Measurements from ENCODE around the gene KCNH8. TPM values are rescaled to one million over a fixed set of nuclear protein-coding genes. Genes with fewer than 3 reads are reported as not detected.

Gene KCNH8
- total and polyA plus RNA-seq, 2 donors (not counting 1 experiment from before 2014, with no cell fraction given): under 0.01 TPM; not detected in 1

DNA sequence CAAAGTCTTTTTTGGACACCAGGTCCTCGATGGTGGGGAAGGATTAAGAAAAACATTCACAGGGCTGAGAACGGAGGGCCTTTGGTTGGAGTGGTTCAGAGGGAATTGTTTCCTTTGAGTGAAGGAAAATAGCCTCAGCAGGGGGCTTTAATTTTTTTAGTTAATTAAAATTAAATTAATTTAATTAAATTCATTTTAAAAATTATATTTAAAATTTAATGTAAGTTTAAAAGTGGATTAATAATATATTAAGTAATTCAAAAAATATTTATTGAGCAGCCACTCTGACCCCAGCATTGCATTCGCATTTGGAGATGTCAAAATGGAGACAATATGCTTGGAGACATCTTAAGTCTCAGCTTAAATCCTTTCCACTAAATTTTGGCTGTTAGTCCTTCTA, 136.7 kb downstream of the KCNH8 start:
- H3K9ac ChIP-seq (ENCODE audit: insufficient read depth, low read length): no peak overlapping the region
- H3K27me3 ChIP-seq (ENCODE audit: control insufficient read depth, insufficient read depth, low read length): no peaks in the 10 kb centered on the region
- H3K4me3 ChIP-seq (replicated peaks in 1 of 4; ENCODE audit: control extremely low read depth in 1 of 4, insufficient read depth in 1 of 4, low read depth in 3 of 4, low read length in 4 of 4): no peak overlapping the region
- no peaks in the 10 kb centered on the region for H3K9me3 ChIP-seq (ENCODE audit: control insufficient read depth, insufficient read depth, low read depth, low read length)
- H3K79me2 ChIP-seq (ENCODE audit: control insufficient read depth, insufficient read depth, low read length): no peaks in the 10 kb centered on the region
- no peak overlapping the region for H2AFZ ChIP-seq (ENCODE audit: low read length)
- H4K20me1 ChIP-seq (ENCODE audit: control insufficient read depth, extremely low read depth, insufficient read depth, low read length): no peaks in the 10 kb centered on the region
- DNase-seq (ENCODE audit: low read depth in 2 of 2): no peak
- no peak for TF ChIP-seq EZH2 (IDR thresholded peaks at IDR 0.05; ENCODE audit: low read length, missing control alignments)
- TF ChIP-seq, protein P1, sequence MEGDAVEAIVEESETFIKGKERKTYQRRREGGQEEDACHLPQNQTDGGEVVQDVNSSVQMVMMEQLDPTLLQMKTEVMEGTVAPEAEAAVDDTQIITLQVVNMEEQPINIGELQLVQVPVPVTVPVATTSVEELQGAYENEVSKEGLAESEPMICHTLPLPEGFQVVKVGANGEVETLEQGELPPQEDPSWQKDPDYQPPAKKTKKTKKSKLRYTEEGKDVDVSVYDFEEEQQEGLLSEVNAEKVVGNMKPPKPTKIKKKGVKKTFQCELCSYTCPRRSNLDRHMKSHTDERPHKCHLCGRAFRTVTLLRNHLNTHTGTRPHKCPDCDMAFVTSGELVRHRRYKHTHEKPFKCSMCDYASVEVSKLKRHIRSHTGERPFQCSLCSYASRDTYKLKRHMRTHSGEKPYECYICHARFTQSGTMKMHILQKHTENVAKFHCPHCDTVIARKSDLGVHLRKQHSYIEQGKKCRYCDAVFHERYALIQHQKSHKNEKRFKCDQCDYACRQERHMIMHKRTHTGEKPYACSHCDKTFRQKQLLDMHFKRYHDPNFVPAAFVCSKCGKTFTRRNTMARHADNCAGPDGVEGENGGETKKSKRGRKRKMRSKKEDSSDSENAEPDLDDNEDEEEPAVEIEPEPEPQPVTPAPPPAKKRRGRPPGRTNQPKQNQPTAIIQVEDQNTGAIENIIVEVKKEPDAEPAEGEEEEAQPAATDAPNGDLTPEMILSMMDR (conservative IDR thresholded peaks at IDR 0.05 in 1 of 2, IDR thresholded peaks at IDR 0.05 in 1 of 2; ENCODE audit: low read depth in 1 of 2, low read length in 2 of 2): no peak
- no peaks in the 10 kb centered on the region for H3K36me3 ChIP-seq (ENCODE audit: control insufficient read depth, insufficient read depth, low read length)
- H3K27ac ChIP-seq (ENCODE audit: insufficient read depth, low read length): no peak overlapping the region
- H3K4me2 ChIP-seq (ENCODE audit: extremely low read depth, insufficient read depth, low read length): no peak overlapping the region
- H3K4me1 ChIP-seq (ENCODE audit: control insufficient read depth, extremely low read depth, insufficient read depth, low read length): no peaks in the 10 kb centered on the region

DNA sequence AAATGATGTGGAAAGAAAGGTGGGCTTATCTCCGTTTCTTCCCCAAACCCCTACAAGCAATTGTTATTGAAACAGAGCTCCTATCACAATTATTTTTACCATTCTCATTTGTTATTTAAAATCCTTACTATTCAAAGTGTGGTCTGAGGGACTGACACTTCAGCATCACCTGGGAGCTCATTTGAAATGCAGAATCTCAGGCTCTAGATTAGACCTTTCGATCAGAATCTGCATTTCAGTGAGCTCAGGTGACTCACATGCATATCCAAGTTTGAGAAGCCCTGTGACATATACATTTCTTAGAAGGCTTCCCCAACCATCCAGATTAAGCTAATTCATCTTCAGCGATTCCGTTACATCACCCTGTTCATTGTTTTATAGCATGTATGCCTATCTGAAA, 145.0 kb downstream of the KCNH8 start:
- no peak for DNase-seq (ENCODE audit: low read depth in 2 of 2)
- no peak overlapping the region for H3K9ac ChIP-seq (ENCODE audit: insufficient read depth, low read length)
- no peak overlapping the region for H3K27ac ChIP-seq (ENCODE audit: insufficient read depth, low read length)
- no peak overlapping the region for H3K4me2 ChIP-seq (ENCODE audit: extremely low read depth, insufficient read depth, low read length)
- TF ChIP-seq, protein P1 (conservative IDR thresholded peaks at IDR 0.05 in 1 of 2, IDR thresholded peaks at IDR 0.05 in 1 of 2; ENCODE audit: low read depth in 1 of 2, low read length in 2 of 2): no peak
- TF ChIP-seq EZH2 (IDR thresholded peaks at IDR 0.05; ENCODE audit: low read length, missing control alignments): no peak
- H3K4me3 ChIP-seq (replicated peaks in 1 of 4; ENCODE audit: control extremely low read depth in 1 of 4, insufficient read depth in 1 of 4, low read depth in 3 of 4, low read length in 4 of 4): no peak overlapping the region
- H3K9me3 ChIP-seq (ENCODE audit: control insufficient read depth, insufficient read depth, low read depth, low read length): no peaks in the 10 kb centered on the region
- H4K20me1 ChIP-seq (ENCODE audit: control insufficient read depth, extremely low read depth, insufficient read depth, low read length): no peaks in the 10 kb centered on the region
- H2AFZ ChIP-seq (ENCODE audit: low read length): no peak overlapping the region
- H3K36me3 ChIP-seq (ENCODE audit: control insufficient read depth, insufficient read depth, low read length): no peaks in the 10 kb centered on the region
- H3K27me3 ChIP-seq (ENCODE audit: control insufficient read depth, insufficient read depth, low read length): no peaks in the 10 kb centered on the region
- no peaks in the 10 kb centered on the region for H3K4me1 ChIP-seq (ENCODE audit: control insufficient read depth, extremely low read depth, insufficient read depth, low read length)
- no peaks in the 10 kb centered on the region for H3K79me2 ChIP-seq (ENCODE audit: control insufficient read depth, insufficient read depth, low read length)

DNA sequence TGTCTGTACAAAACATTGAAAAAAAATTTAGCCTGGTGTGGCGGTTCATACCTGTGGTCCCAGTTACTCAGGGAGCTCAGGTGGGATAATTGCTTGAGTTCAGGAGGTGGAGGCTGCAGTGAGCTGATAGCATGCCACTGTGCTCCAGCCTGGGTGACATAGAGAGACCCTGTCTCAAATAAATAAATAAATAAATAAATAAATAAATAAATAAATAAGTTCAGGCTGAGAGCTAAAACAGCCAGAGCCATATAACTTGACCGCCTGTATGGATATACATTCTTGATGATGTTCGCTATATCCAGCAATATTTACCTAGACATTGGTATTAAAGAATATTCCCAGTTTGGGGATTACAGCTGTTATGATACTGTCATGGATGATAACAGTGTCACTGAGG, 146.9 kb downstream of the KCNH8 start:
- TF ChIP-seq, protein P1 (conservative IDR thresholded peaks at IDR 0.05 in 1 of 2, IDR thresholded peaks at IDR 0.05 in 1 of 2; ENCODE audit: low read depth in 1 of 2, low read length in 2 of 2): no peak
- no peaks in the 10 kb centered on the region for H3K9me3 ChIP-seq (ENCODE audit: control insufficient read depth, insufficient read depth, low read depth, low read length)
- no peaks in the 10 kb centered on the region for H3K4me1 ChIP-seq (ENCODE audit: control insufficient read depth, extremely low read depth, insufficient read depth, low read length)
- H3K4me3 ChIP-seq (replicated peaks in 1 of 4; ENCODE audit: control extremely low read depth in 1 of 4, insufficient read depth in 1 of 4, low read depth in 3 of 4, low read length in 4 of 4): no peak overlapping the region
- no peaks in the 10 kb centered on the region for H4K20me1 ChIP-seq (ENCODE audit: control insufficient read depth, extremely low read depth, insufficient read depth, low read length)
- no peak overlapping the region for H3K9ac ChIP-seq (ENCODE audit: insufficient read depth, low read length)
- no peaks in the 10 kb centered on the region for H3K27me3 ChIP-seq (ENCODE audit: control insufficient read depth, insufficient read depth, low read length)
- no peaks in the 10 kb centered on the region for H3K79me2 ChIP-seq (ENCODE audit: control insufficient read depth, insufficient read depth, low read length)
- no peak overlapping the region for H3K27ac ChIP-seq (ENCODE audit: insufficient read depth, low read length)
- no peak overlapping the region for H3K4me2 ChIP-seq (ENCODE audit: extremely low read depth, insufficient read depth, low read length)
- no peak for DNase-seq (ENCODE audit: low read depth in 2 of 2)
- H2AFZ ChIP-seq (ENCODE audit: low read length): no peak overlapping the region
- no peaks in the 10 kb centered on the region for H3K36me3 ChIP-seq (ENCODE audit: control insufficient read depth, insufficient read depth, low read length)

Measured in fibroblast of lung (primary cell).